Caco-2 (cell line): ENCODE measurements around the gene SYT8. TPM values are rescaled to one million over a fixed set of nuclear protein-coding genes. Genes with fewer than 3 reads are reported as not detected.

Experiments
- BruUV-seq: library from RNA; stranded (reverse); fragments of 400-500 nt; replicated peaks from 2 replicates; lab custom pipeline; 2021; lab: Mats Ljungman, UMichigan
- CTCF ChIA-PET: fragments of 300-600 bp; sonication (Branson Sonifier 250); formaldehyde crosslinking; loops from one replicate; lab custom pipeline; 2022; ENCODE audit warnings: antibody characterized with exemption; lab: Charles Lee
- POLR2A ChIA-PET: fragments of 300-600 bp; sonication (Branson Sonifier 250); formaldehyde crosslinking; loops from one replicate; lab custom pipeline; 2022; ENCODE audit warnings: antibody characterized with exemption; lab: Charles Lee
- DNase-seq, 2 experiments: peaks; one replicate each; pipeline versions ENCODE4 v3.0.0 to v3.0.0-alpha.2; 2020 to 2022
- H3K27me3 ChIP-seq: replicated peaks from 2 replicates; pipeline ENCODE4 v1.6.0; 2011; ENCODE audit warnings: low read length; ENCODE audit not compliant: control insufficient read depth, insufficient read depth
- H3K36me3 ChIP-seq: 2 replicates; pipeline ENCODE4 v1.5.1; 2011; ENCODE audit warnings: low read length; ENCODE audit not compliant: control insufficient read depth, insufficient read depth
- H3K4me1 ChIP-seq: fragments of 250-450 bp; sonication (Bioruptor Pico); 2 replicates; pipeline ENCODE4 v1.5.1; 2020; ENCODE audit warnings: mild to moderate bottlenecking
- H3K4me3 ChIP-seq: 2 replicates; pipeline ENCODE4 v1.5.1; 2011; ENCODE audit warnings: low read depth, mild to moderate bottlenecking, control low read depth, low read length
- H3K9me3 ChIP-seq: fragments of 250-450 bp; sonication (Bioruptor Pico); 2 replicates; pipeline ENCODE4 v1.5.1; 2020; ENCODE audit warnings: mild to moderate bottlenecking, moderate library complexity
- H3K27ac Mint-ChIP-seq: one replicate; pipeline ENCODE4 v1.8.0; 2022; ENCODE audit warnings: mixed read lengths; ENCODE audit not compliant: unreplicated experiment
- H3K27me3 Mint-ChIP-seq: one replicate; pipeline ENCODE4 v1.8.0; 2022; ENCODE audit warnings: mixed read lengths; ENCODE audit not compliant: insufficient read depth, unreplicated experiment
- H3K36me3 Mint-ChIP-seq: one replicate; pipeline ENCODE4 v1.8.0; 2022; ENCODE audit warnings: mild to moderate bottlenecking, mixed read lengths; ENCODE audit not compliant: insufficient read depth, unreplicated experiment
- H3K4me1 Mint-ChIP-seq: one replicate; pipeline ENCODE4 v1.8.0; 2022; ENCODE audit warnings: low read depth, mixed read lengths; ENCODE audit not compliant: unreplicated experiment
- H3K4me3 Mint-ChIP-seq: one replicate; pipeline ENCODE4 v1.8.0; 2022; ENCODE audit warnings: mild to moderate bottlenecking, moderate library complexity, mixed read lengths; ENCODE audit not compliant: unreplicated experiment
- H3K9me3 Mint-ChIP-seq: one replicate; pipeline ENCODE4 v1.8.0; 2022; ENCODE audit warnings: mixed read lengths; ENCODE audit not compliant: unreplicated experiment
- intact Hi-C: fragments of 100-400 bp; cut with micrococcal nuclease; formaldehyde crosslinking; loops from one replicate; pipeline ENCODE4 v1.10.0; 2022; ENCODE audit not compliant: unreplicated experiment
- total RNA-seq: library from RNA; stranded (reverse); gene quantifications from 2 replicates; pipeline ENCODE4 v1.2.3, GENCODE V29; 2022
- TF ChIP-seq, protein P1 (sequence below), 2 experiments: fragments of 200-600 bp in 1 of 2; IDR thresholded peaks; 1 replicate in 1 of 2; 2 replicates in 1 of 2; pipeline versions ENCODE4 v1.5.1 to v1.8.0; 2011 to 2022; ENCODE audit warnings: antibody characterized with exemption in 1 of 2, control low read depth in 1 of 2, inconsistent platforms in 1 of 2, low read depth in 1 of 2, low read length in 1 of 2, mild to moderate bottlenecking in 1 of 2, moderate library complexity in 1 of 2; ENCODE audit not compliant: insufficient read depth in 1 of 2, severe bottlenecking in 1 of 2, unreplicated experiment in 1 of 2

The SYT8 gene
- total RNA-seq, 1 experiment from 2014 or later, result 14.9 TPM

- H3K27ac Mint-ChIP-seq, result no peak overlapping the region
- H3K4me3 Mint-ChIP-seq, result no peak overlapping the region
- no peak for DNase-seq
- BruUV-seq, result no TSS peak
- ChIA-PET CTCF (interaction anchor here (0.6 to 1.3 kb wide), 2 partner anchors 92 to 1003 kb away, joined by 4 to 5 read pairs; no protein-coding TSS in a partner anchor), POLR2A (no interaction called here)
- H3K9me3 Mint-ChIP-seq, result peaks cover 2% of the 10 kb centered on the region
- no peaks in the 10 kb centered on the region for H3K27me3 Mint-ChIP-seq
- intact Hi-C loops, result no loop called here
- no peaks in the 10 kb centered on the region for H3K36me3 Mint-ChIP-seq
- peaks cover under 1% of the 10 kb centered on the region for H3K4me1 Mint-ChIP-seq
- Histone ChIP-seq H3K27me3 (no peaks in the 10 kb centered on the region), H3K4me1 (no peaks in the 10 kb centered on the region), H3K9me3 (no peaks in the 10 kb centered on the region), H3K36me3 (no peaks in the 10 kb centered on the region), H3K4me3 (no peak overlapping the region)
- TF ChIP-seq, protein P1, sequence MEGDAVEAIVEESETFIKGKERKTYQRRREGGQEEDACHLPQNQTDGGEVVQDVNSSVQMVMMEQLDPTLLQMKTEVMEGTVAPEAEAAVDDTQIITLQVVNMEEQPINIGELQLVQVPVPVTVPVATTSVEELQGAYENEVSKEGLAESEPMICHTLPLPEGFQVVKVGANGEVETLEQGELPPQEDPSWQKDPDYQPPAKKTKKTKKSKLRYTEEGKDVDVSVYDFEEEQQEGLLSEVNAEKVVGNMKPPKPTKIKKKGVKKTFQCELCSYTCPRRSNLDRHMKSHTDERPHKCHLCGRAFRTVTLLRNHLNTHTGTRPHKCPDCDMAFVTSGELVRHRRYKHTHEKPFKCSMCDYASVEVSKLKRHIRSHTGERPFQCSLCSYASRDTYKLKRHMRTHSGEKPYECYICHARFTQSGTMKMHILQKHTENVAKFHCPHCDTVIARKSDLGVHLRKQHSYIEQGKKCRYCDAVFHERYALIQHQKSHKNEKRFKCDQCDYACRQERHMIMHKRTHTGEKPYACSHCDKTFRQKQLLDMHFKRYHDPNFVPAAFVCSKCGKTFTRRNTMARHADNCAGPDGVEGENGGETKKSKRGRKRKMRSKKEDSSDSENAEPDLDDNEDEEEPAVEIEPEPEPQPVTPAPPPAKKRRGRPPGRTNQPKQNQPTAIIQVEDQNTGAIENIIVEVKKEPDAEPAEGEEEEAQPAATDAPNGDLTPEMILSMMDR (IDR thresholded peaks at IDR 0.05; ENCODE audit: insufficient read depth in 1 of 2, low read depth in 1 of 2, low read length in 1 of 2, severe bottlenecking in 1 of 2, unreplicated experiment in 1 of 2), result no peak
Observed at GRCh38 chr11:1786466-1786865, 48.3 kb upstream of the SYT8 start.

GRCh38 chr11:1791912-1792311 lies 42.9 kb upstream of the SYT8 start:
- H3K36me3 ChIP-seq, result no peaks in the 10 kb centered on the region
- ChIA-PET CTCF (no interaction called here), POLR2A (no interaction called here)
- Mint-ChIP-seq H3K4me1 (peaks cover 12% of the 10 kb centered on the region), H3K27me3 (no peaks in the 10 kb centered on the region), H3K36me3 (no peaks in the 10 kb centered on the region), H3K27ac (peak overlapping the region; percentile 42), H3K4me3 (no peak overlapping the region), H3K9me3 (peaks cover 9% of the 10 kb centered on the region)
- intact Hi-C loops, result no loop called here
- no TSS peak for BruUV-seq
- no peaks in the 10 kb centered on the region for H3K9me3 ChIP-seq
- no peaks in the 10 kb centered on the region for H3K4me1 ChIP-seq
- DNase-seq, result no peak
- TF ChIP-seq, protein P1 (IDR thresholded peaks at IDR 0.05; ENCODE audit: insufficient read depth in 1 of 2, low read depth in 1 of 2, low read length in 1 of 2, severe bottlenecking in 1 of 2, unreplicated experiment in 1 of 2), result no peak
- H3K4me3 ChIP-seq, result no peak overlapping the region
- H3K27me3 ChIP-seq, result no peaks in the 10 kb centered on the region

GRCh38 chr11:1792461-1792860 lies 42.3 kb upstream of the SYT8 start:
- H3K4me3 Mint-ChIP-seq, result no peak overlapping the region
- CTCF ChIA-PET, result no interaction called here
- peaks cover 12% of the 10 kb centered on the region for H3K4me1 Mint-ChIP-seq
- TF ChIP-seq, protein P1 (IDR thresholded peaks at IDR 0.05; ENCODE audit: insufficient read depth in 1 of 2, low read depth in 1 of 2, low read length in 1 of 2, severe bottlenecking in 1 of 2, unreplicated experiment in 1 of 2), result no peak
- no peaks in the 10 kb centered on the region for H3K36me3 Mint-ChIP-seq
- Histone ChIP-seq H3K9me3 (no peaks in the 10 kb centered on the region), H3K36me3 (no peaks in the 10 kb centered on the region), H3K27me3 (no peaks in the 10 kb centered on the region), H3K4me1 (no peaks in the 10 kb centered on the region), H3K4me3 (no peak overlapping the region)
- DNase-seq, result no peak
- intact Hi-C loops, result no loop called here
- no peak overlapping the region for H3K27ac Mint-ChIP-seq
- H3K27me3 Mint-ChIP-seq, result no peaks in the 10 kb centered on the region
- peaks cover 9% of the 10 kb centered on the region for H3K9me3 Mint-ChIP-seq
- POLR2A ChIA-PET, result no interaction called here
- no TSS peak for BruUV-seq
